ENCODE measurements around the gene VPS13C.
"Not testable (repeated sequence)": the region's sequence is repeated elsewhere in the genome, so short reads cannot be mapped to it uniquely, and the experiment has no call there.

Gene VPS13C

GRCh38 chr15:62027916-62028315, 32.3 kb downstream of the VPS13C start:
- ATAC-seq, result no peak
- H3K4me1 Mint-ChIP-seq, result peaks cover 13% of the 10 kb centered on the region
- no peak overlapping the region for H3K4me3 Mint-ChIP-seq

GRCh38 chr15:62027263-62027565, 33.0 kb downstream of the VPS13C start:
- Mint-ChIP-seq H3K27ac (no peak overlapping the region), H3K4me1 (peaks cover 13% of the 10 kb centered on the region), H3K27me3 (no peaks in the 10 kb centered on the region), H3K4me3 (no peak overlapping the region), H3K9me3 (no peaks in the 10 kb centered on the region), H3K36me3 (peaks cover 43% of the 10 kb centered on the region)
- ATAC-seq, result no peak

More at GRCh38 chr15:62027916-62028315, 32.3 kb downstream of the VPS13C start:
- no peaks in the 10 kb centered on the region for H3K9me3 Mint-ChIP-seq
- H3K36me3 Mint-ChIP-seq, result peaks cover 36% of the 10 kb centered on the region
- no peak overlapping the region for H3K27ac Mint-ChIP-seq
- H3K27me3 Mint-ChIP-seq, result no peaks in the 10 kb centered on the region

- Mint-ChIP-seq H3K4me1 (peaks cover 13% of the 10 kb centered on the region), H3K27ac (no peak overlapping the region), H3K4me3 (no peak overlapping the region), H3K9me3 (no peaks in the 10 kb centered on the region), H3K36me3 (peaks cover 48% of the 10 kb centered on the region), H3K27me3 (no peaks in the 10 kb centered on the region)
- peak; percentile 55 for ATAC-seq
Measured at GRCh38 chr15:62026487-62027262, 33.6 kb downstream of the VPS13C start.

- H3K9me3 Mint-ChIP-seq, result peaks cover 3% of the 10 kb centered on the region
- no peak overlapping the region for H3K4me3 Mint-ChIP-seq
- H3K27ac Mint-ChIP-seq, result no peak overlapping the region
- no peaks in the 10 kb centered on the region for H3K4me1 Mint-ChIP-seq
- no peak for ATAC-seq
- peaks cover 57% of the 10 kb centered on the region for H3K36me3 Mint-ChIP-seq
- H3K27me3 Mint-ChIP-seq, result no peaks in the 10 kb centered on the region
Measured at GRCh38 chr15:62021991-62022600, 38.2 kb downstream of the VPS13C start.

DNA sequence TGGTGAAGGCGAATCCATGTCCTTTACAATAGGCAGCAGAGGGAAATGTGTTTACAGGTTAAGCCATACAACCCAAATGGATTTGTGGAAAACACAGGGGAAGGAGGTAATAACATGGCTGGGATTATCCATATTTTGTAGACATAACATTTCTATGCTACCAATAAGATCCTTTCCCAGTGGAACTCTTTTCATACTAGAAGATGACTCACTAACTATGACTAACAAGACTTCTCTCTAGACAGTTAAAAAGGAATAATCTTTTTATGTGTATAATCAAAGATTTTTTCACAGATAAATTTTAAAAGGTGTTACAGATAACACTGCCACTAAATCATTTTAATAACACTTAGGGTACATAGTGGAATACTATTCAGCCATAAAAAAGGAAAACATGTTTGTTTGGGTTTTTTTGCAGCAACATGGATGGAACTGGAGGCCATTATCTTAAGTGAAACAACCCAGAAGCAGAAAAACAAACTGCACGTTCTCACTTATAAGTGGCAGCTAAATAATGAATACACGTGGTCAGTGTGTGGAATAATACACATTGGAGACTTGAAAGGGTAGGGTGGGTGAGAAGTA, 39.6 kb downstream of the VPS13C start:
- Mint-ChIP-seq H3K4me1 (no peaks in the 10 kb centered on the region), H3K9me3 (peaks cover 6% of the 10 kb centered on the region), H3K27ac (no peak overlapping the region), H3K27me3 (no peaks in the 10 kb centered on the region), H3K36me3 (peaks cover 57% of the 10 kb centered on the region), H3K4me3 (no peak overlapping the region)
- no peak for ATAC-seq

- ATAC-seq, H3K27me3 Mint-ChIP-seq, H3K4me1 Mint-ChIP-seq, H3K4me3 Mint-ChIP-seq, H3K27ac Mint-ChIP-seq, H3K9me3 Mint-ChIP-seq: not testable (repeated sequence)
- peaks cover 30% of the 10 kb centered on the region for H3K36me3 Mint-ChIP-seq
Measured at GRCh38 chr15:62005354-62005753, 54.9 kb downstream of the VPS13C start.

DNA sequence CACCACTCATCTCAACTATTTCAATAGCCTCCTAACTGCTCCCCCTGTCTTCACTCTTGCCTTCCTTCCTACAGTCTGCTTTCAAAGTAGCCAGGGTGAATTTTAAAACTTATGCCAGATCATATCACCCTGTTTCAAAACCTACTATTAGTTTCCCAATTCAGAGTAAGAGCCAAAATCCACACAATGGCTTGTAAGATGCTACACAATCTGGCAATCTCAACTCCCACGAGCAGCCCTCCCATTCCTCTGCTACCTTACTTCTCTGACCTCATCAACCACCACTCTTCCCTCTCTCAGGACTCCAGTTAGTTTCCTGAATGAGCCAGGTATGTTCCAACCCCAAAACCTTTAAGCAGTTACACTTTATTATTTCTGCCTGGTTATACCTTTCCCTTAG, 62.5 kb downstream of the VPS13C start:
- Mint-ChIP-seq H3K4me1 (peaks cover 4% of the 10 kb centered on the region), H3K27ac (no peak overlapping the region), H3K36me3 (peaks cover 54% of the 10 kb centered on the region), H3K27me3 (no peaks in the 10 kb centered on the region), H3K9me3 (no peaks in the 10 kb centered on the region), H3K4me3 (no peak overlapping the region)
- ATAC-seq, result no peak

- ATAC-seq, result no peak
- H3K9me3 Mint-ChIP-seq, result no peaks in the 10 kb centered on the region
- H3K4me1 Mint-ChIP-seq, result peaks cover 4% of the 10 kb centered on the region
- peaks cover 67% of the 10 kb centered on the region for H3K36me3 Mint-ChIP-seq
- no peak overlapping the region for H3K27ac Mint-ChIP-seq
- no peaks in the 10 kb centered on the region for H3K27me3 Mint-ChIP-seq
- no peak overlapping the region for H3K4me3 Mint-ChIP-seq
Measured at GRCh38 chr15:61996056-61996635, 64.1 kb downstream of the VPS13C start.

- ATAC-seq, result no peak
- Mint-ChIP-seq H3K4me3 (no peak overlapping the region), H3K27me3 (no peaks in the 10 kb centered on the region), H3K36me3 (peaks cover 78% of the 10 kb centered on the region), H3K27ac (no peak overlapping the region), H3K9me3 (peaks cover 2% of the 10 kb centered on the region), H3K4me1 (peaks cover 4% of the 10 kb centered on the region)
Measured at GRCh38 chr15:61994216-61994615, 66.0 kb downstream of the VPS13C start.

- no peak for ATAC-seq
- H3K27me3 Mint-ChIP-seq, result no peaks in the 10 kb centered on the region
- H3K9me3 Mint-ChIP-seq, result peaks cover 10% of the 10 kb centered on the region
- H3K36me3 Mint-ChIP-seq, result peaks cover 82% of the 10 kb centered on the region
- peaks cover 4% of the 10 kb centered on the region for H3K4me1 Mint-ChIP-seq
- H3K27ac Mint-ChIP-seq, result no peak overlapping the region
- H3K4me3 Mint-ChIP-seq, result no peak overlapping the region
Measured at GRCh38 chr15:61992518-61992917, 67.7 kb downstream of the VPS13C start.

GRCh38 chr15:61989667-61990066, 70.6 kb downstream of the VPS13C start:
- no peak overlapping the region for H3K27ac Mint-ChIP-seq
- peaks cover 75% of the 10 kb centered on the region for H3K36me3 Mint-ChIP-seq
- no peaks in the 10 kb centered on the region for H3K27me3 Mint-ChIP-seq
- H3K4me1 Mint-ChIP-seq, result peaks cover 7% of the 10 kb centered on the region
- peaks cover 14% of the 10 kb centered on the region for H3K9me3 Mint-ChIP-seq
- no peak for ATAC-seq
- no peak overlapping the region for H3K4me3 Mint-ChIP-seq

GRCh38 chr15:61987824-61988223, 72.4 kb downstream of the VPS13C start:
- Mint-ChIP-seq H3K27ac (no peak overlapping the region), H3K4me3 (no peak overlapping the region), H3K36me3 (peaks cover 81% of the 10 kb centered on the region), H3K9me3 (peaks cover 14% of the 10 kb centered on the region), H3K4me1 (peaks cover 7% of the 10 kb centered on the region), H3K27me3 (no peaks in the 10 kb centered on the region)
- ATAC-seq, result no peak

DNA sequence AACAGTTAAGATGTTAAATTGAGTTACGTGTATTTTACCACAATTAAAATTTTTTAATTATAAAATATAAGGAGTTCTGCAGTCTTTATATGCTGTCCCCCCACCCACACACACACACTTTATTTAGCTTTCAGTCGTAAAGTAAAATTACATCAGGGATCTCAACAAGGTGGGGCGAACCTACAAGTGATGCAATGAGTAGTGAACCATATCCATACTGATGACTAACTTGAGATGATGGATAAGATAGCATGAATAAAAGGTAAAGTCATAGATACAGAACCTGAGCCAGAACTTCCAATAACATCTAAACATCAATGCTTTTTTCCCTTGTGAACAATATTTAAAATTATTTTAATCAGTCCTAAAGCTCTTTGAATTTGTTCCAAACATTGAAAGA, 77.2 kb downstream of the VPS13C start:
- ATAC-seq, result no peak

GRCh38 chr15:61978225-61978624, 82.0 kb downstream of the VPS13C start:
- Mint-ChIP-seq H3K4me1 (peaks cover 4% of the 10 kb centered on the region), H3K27me3 (no peaks in the 10 kb centered on the region), H3K36me3 (peaks cover 44% of the 10 kb centered on the region), H3K9me3 (no peaks in the 10 kb centered on the region), H3K27ac (no peak overlapping the region), H3K4me3 (no peak overlapping the region)
- ATAC-seq, result no peak

More for the DNA sequence above, 77.2 kb downstream of the VPS13C start:
- no peak overlapping the region for H3K27ac Mint-ChIP-seq
- H3K9me3 Mint-ChIP-seq, result peaks cover 7% of the 10 kb centered on the region
- H3K27me3 Mint-ChIP-seq, result no peaks in the 10 kb centered on the region
- peaks cover 7% of the 10 kb centered on the region for H3K4me1 Mint-ChIP-seq
- H3K4me3 Mint-ChIP-seq, result no peak overlapping the region
- H3K36me3 Mint-ChIP-seq, result peaks cover 61% of the 10 kb centered on the region

GRCh38 chr15:61974759-61975158, 85.5 kb downstream of the VPS13C start:
- Mint-ChIP-seq H3K9me3 (no peaks in the 10 kb centered on the region), H3K27me3 (no peaks in the 10 kb centered on the region), H3K4me1 (peaks cover 4% of the 10 kb centered on the region), H3K4me3 (no peak overlapping the region), H3K36me3 (peaks cover 58% of the 10 kb centered on the region), H3K27ac (no peak overlapping the region)
- ATAC-seq, result no peak

DNA sequence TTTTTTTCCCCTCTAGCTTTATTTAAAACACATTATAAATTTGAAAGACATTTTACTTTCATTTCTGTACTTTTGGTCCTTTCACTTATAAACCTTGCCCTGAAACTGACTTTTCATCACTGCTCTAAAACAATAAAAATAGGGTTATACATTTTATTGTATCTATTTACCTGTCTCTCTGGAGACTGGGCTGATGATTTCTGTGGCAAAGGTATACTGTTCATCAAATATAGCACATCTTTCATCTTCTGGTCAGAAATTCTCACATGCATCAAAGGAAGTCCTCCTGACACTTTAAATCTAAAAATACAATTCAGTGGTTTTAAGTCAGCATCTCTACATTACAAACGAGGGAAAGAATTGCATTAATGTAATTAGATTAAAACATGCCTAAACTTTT, 86.1 kb downstream of the VPS13C start:
- no peaks in the 10 kb centered on the region for H3K9me3 Mint-ChIP-seq
- H3K27ac Mint-ChIP-seq, result no peak overlapping the region
- no peak for ATAC-seq
- H3K36me3 Mint-ChIP-seq, result peaks cover 51% of the 10 kb centered on the region
- no peak overlapping the region for H3K4me3 Mint-ChIP-seq
- no peaks in the 10 kb centered on the region for H3K27me3 Mint-ChIP-seq
- peaks cover 4% of the 10 kb centered on the region for H3K4me1 Mint-ChIP-seq
